Calu3 (cell line): ENCODE data around the gene CDKL1. TPM values are rescaled to one million over a fixed set of nuclear protein-coding genes. Genes with fewer than 3 reads are reported as not detected.
A peak's percentile ranks its signal among the peaks of the same experiment; 100 is the strongest.
"Not testable (repeated sequence)": the region's sequence is repeated elsewhere in the genome, so short reads cannot be mapped to it uniquely, and the experiment has no call there.

Source experiments
- BruUV-seq: library from RNA; stranded (reverse); fragments of 400-500 nt; replicated peaks from 2 replicates; lab custom pipeline; 2021; lab: Mats Ljungman, UMichigan
- CTCF ChIA-PET: fragments of 300-600 bp; sonication (Branson Sonifier 250); formaldehyde crosslinking; loops from one replicate; lab custom pipeline; 2022; ENCODE audit warnings: antibody characterized with exemption; lab: Charles Lee
- DNase-seq: peaks from one replicate; pipeline ENCODE4 v3.0.0; 2022
- H3K27ac Mint-ChIP-seq: one replicate; pipeline ENCODE4 v1.8.0; 2022; ENCODE audit warnings: mixed read lengths; ENCODE audit not compliant: unreplicated experiment
- H3K27me3 Mint-ChIP-seq: one replicate; pipeline ENCODE4 v1.8.0; 2022; ENCODE audit warnings: mixed read lengths; ENCODE audit not compliant: unreplicated experiment
- H3K36me3 Mint-ChIP-seq: one replicate; pipeline ENCODE4 v1.8.0; 2022; ENCODE audit warnings: mild to moderate bottlenecking, moderate library complexity, mixed read lengths; ENCODE audit not compliant: insufficient read depth, unreplicated experiment
- H3K4me1 Mint-ChIP-seq: one replicate; pipeline ENCODE4 v1.8.0; 2022; ENCODE audit warnings: mild to moderate bottlenecking, low read depth, mixed read lengths; ENCODE audit not compliant: unreplicated experiment
- H3K4me3 Mint-ChIP-seq: one replicate; pipeline ENCODE4 v1.8.0; 2022; ENCODE audit warnings: mild to moderate bottlenecking, low read depth, moderate library complexity, mixed read lengths; ENCODE audit not compliant: unreplicated experiment
- H3K9me3 Mint-ChIP-seq: one replicate; pipeline ENCODE4 v1.8.0; 2022; ENCODE audit warnings: low read depth, mixed read lengths; ENCODE audit not compliant: unreplicated experiment
- CTCF ChIP-seq: fragments of 200-600 bp; IDR thresholded peaks from one replicate; pipeline ENCODE4 v1.8.0; 2022; ENCODE audit warnings: antibody characterized with exemption; ENCODE audit not compliant: unreplicated experiment
- intact Hi-C: fragments of 100-400 bp; cut with micrococcal nuclease; formaldehyde crosslinking; loops from one replicate; pipeline ENCODE4 v1.10.0; 2022; ENCODE audit not compliant: unreplicated experiment
- total RNA-seq: library from RNA; stranded (reverse); gene quantifications from 2 replicates; pipeline ENCODE4 v1.2.3, GENCODE V29; 2022

The CDKL1 gene
- total RNA-seq, 1 experiment from 2014 or later = 3.0 TPM

GRCh38 chr14:50318031-50318626, 78.6 kb downstream of the CDKL1 start:
- H3K9me3 Mint-ChIP-seq = no peaks in the 10 kb centered on the region
- no TSS peak for BruUV-seq
- TF ChIP-seq CTCF = peak; percentile 21
- DNase-seq = no peak
- no peaks in the 10 kb centered on the region for H3K36me3 Mint-ChIP-seq
- no peaks in the 10 kb centered on the region for H3K27me3 Mint-ChIP-seq
- CTCF ChIA-PET = interaction anchor here (0.6 to 1.0 kb wide), 6 partner anchors 14 to 460 kb away, joined by 3 to 7 read pairs (median 4); partner anchors contain the start of gene CDKL1
- intact Hi-C loops = loop anchor here (1.0 kb wide), 1 partner anchor 215 kb away; no protein-coding TSS in a partner anchor
- H3K4me1 Mint-ChIP-seq = peaks cover 14% of the 10 kb centered on the region
- H3K4me3 Mint-ChIP-seq = no peak overlapping the region
- H3K27ac Mint-ChIP-seq = no peak overlapping the region

- BruUV-seq, H3K4me3 Mint-ChIP-seq, H3K27me3 Mint-ChIP-seq, H3K9me3 Mint-ChIP-seq, H3K27ac Mint-ChIP-seq, DNase-seq, intact Hi-C loops, CTCF ChIA-PET: not testable (repeated sequence)
- Mint-ChIP-seq H3K4me1 (peaks cover 13% of the 10 kb centered on the region), H3K36me3 (peaks cover 26% of the 10 kb centered on the region)
Observed at GRCh38 chr14:50314098-50314497, 82.6 kb downstream of the CDKL1 start.

- H3K36me3 Mint-ChIP-seq = peaks cover 26% of the 10 kb centered on the region
- H3K4me1 Mint-ChIP-seq = peaks cover 6% of the 10 kb centered on the region
- H3K9me3 Mint-ChIP-seq = no peaks in the 10 kb centered on the region
- BruUV-seq = no TSS peak
- H3K27me3 Mint-ChIP-seq = no peaks in the 10 kb centered on the region
- intact Hi-C loops = no loop called here
- TF ChIP-seq CTCF = no peak
- peak overlapping the region; percentile 95 for H3K4me3 Mint-ChIP-seq
- CTCF ChIA-PET = interaction anchor here (0.6 to 0.7 kb wide), 2 partner anchors 52 to 548 kb away, joined by 3 read pairs; no protein-coding TSS in a partner anchor
- peak overlapping the region; percentile 89 for H3K27ac Mint-ChIP-seq
- DNase-seq = no peak
Observed at GRCh38 chr14:50312734-50313054, 84.0 kb downstream of the CDKL1 start.

GRCh38 chr14:50311972-50312733, 84.5 kb downstream of the CDKL1 start, which contains the start of the genes DMAC2L and L2HGDH:
TSS of gene DMAC2L (plus strand) at chr14:50312324. CDS start at chr14:50321488, 9,164 bp downstream.
TSS of gene L2HGDH (minus strand) at chr14:50312229. CDS start at chr14:50312150, 79 bp downstream.
- peak; percentile 95 for DNase-seq
- intact Hi-C loops = no loop called here
- H3K4me1 Mint-ChIP-seq = peaks cover 6% of the 10 kb centered on the region
- peak within 1 kb of the TSS; percentile 89 for H3K27ac Mint-ChIP-seq
- peaks cover 26% of the 10 kb centered on the region for H3K36me3 Mint-ChIP-seq
- H3K27me3 Mint-ChIP-seq = no peaks in the 10 kb centered on the region
- H3K9me3 Mint-ChIP-seq = no peaks in the 10 kb centered on the region
- peak within 1 kb of the TSS; percentile 95 for H3K4me3 Mint-ChIP-seq
- CTCF ChIA-PET = interaction anchor here (0.6 to 1.3 kb wide), 3 partner anchors 53 to 547 kb away, joined by 3 read pairs; no protein-coding TSS in a partner anchor
- BruUV-seq = no TSS peak
- peak; percentile 46 for TF ChIP-seq CTCF
